ENCODE data around the gene CA12. TPM values are rescaled to one million over a fixed set of nuclear protein-coding genes. Genes with fewer than 3 reads are reported as not detected.

Gene CA12
- total and polyA plus RNA-seq, 11 donors, result 0.04 to 5.2 (median 0.25) TPM; not detected in 3

- no peak for DNase-seq
Measured at GRCh38 chr15:63405683-63406390, 24.2 kb upstream of the CA12 start.

GRCh38 chr15:63405159-63405558, 23.5 kb upstream of the CA12 start:
- intact Hi-C loops (cut with DNase I), result loop anchor here in 6 of 10 donors (10.0 kb wide), 4 partner anchors 220 to 620 kb away; partner anchors contain the start of genes RAB8B (in 2 of the 6) and RPS27L (in 1 of the 6)
- Histone ChIP-seq H3K36me3 (no peaks in the 10 kb centered on the region), H3K9me3 (no peaks in the 10 kb centered on the region), H3K4me3 (no peak overlapping the region), H3K4me1 (peaks cover 0 to 13% (median 0%) of the 10 kb centered on the region in 12 donors), H3K27ac (no peak overlapping the region), H3K27me3 (no peaks in the 10 kb centered on the region)
- DNase-seq, result no peak
- 93 to 96% (median 95%) methylated on average over 5 of the region's 5 CpGs for WGBS, 4 donors
- TF ChIP-seq CTCF (IDR thresholded peaks at IDR 0.05) (no peak), POLR2A (IDR thresholded peaks at IDR 0.05) (no peak)
- ATAC-seq, result no peak

More at GRCh38 chr15:63405683-63406390, 24.2 kb upstream of the CA12 start:
- WGBS, 4 donors, result 89 to 94% (median 92%) methylated on average over 9 of the region's 9 CpGs
- no peak for ATAC-seq
- Histone ChIP-seq H3K9me3 (no peaks in the 10 kb centered on the region), H3K4me3 (no peak overlapping the region), H3K27me3 (no peaks in the 10 kb centered on the region), H3K36me3 (no peaks in the 10 kb centered on the region), H3K4me1 (peaks cover 0 to 13% (median 0%) of the 10 kb centered on the region in 12 donors), H3K27ac (no peak overlapping the region)
- TF ChIP-seq CTCF (IDR thresholded peaks at IDR 0.05) (no peak), POLR2A (IDR thresholded peaks at IDR 0.05) (no peak)
- intact Hi-C loops (cut with DNase I), result loop anchor here in 6 of 10 donors (10.0 kb wide), 4 partner anchors 221 to 621 kb away; partner anchors contain the start of genes RAB8B (in 2 of the 6) and RPS27L (in 1 of the 6)

- Histone ChIP-seq H3K27ac (no peak overlapping the region), H3K36me3 (no peaks in the 10 kb centered on the region), H3K4me3 (no peak overlapping the region), H3K4me1 (peaks cover 0 to 13% (median 0%) of the 10 kb centered on the region in 12 donors), H3K9me3 (no peaks in the 10 kb centered on the region), H3K27me3 (no peaks in the 10 kb centered on the region)
- WGBS, 4 donors, result 82 to 85% (median 84%) methylated on average over 11 of the region's 11 CpGs
- intact Hi-C loops (cut with DNase I), result loop anchor here in 9 of 10 donors (1.0 to 10.0 kb wide), 7 partner anchors 113 to 619 kb away; partner anchors contain the start of genes RAB8B (in 2 of the 9) and RPS27L (in 1 of the 9)
- TF ChIP-seq POLR2A (IDR thresholded peaks at IDR 0.05) (no peak), CTCF (IDR thresholded peaks at IDR 0.05) (no peak)
- ATAC-seq, result no peak
- DNase-seq, result no peak
Measured at GRCh38 chr15:63403254-63403945, 21.8 kb upstream of the CA12 start.
